Activated B cell treated with CpG ODN at 0.5 μM for 24 hours (primary cell): ENCODE results near the gene KEAP1. TPM values are rescaled to one million over a fixed set of nuclear protein-coding genes. Genes with fewer than 3 reads are reported as not detected.
A peak's percentile ranks its signal among the peaks of the same experiment; 100 is the strongest.

Experiments used
- ATAC-seq: fragments of 200-7000 bp; cut with Tn5 transposase; one replicate; pipeline ENCODE4 v1.10.0; 2021; ENCODE audit warnings: low read depth, mild to moderate bottlenecking, moderate library complexity
- CTCF ChIA-PET: fragments of 350-600 bp; sonication (Branson Sonifier 250); formaldehyde crosslinking; loops from one replicate; lab custom pipeline; 2021; ENCODE audit warnings: antibody characterized with exemption; lab: Charles Lee
- POLR2A ChIA-PET: fragments of 350-600 bp; sonication (Branson Sonifier 250); formaldehyde crosslinking; loops from one replicate; lab custom pipeline; 2021; ENCODE audit warnings: antibody characterized with exemption; lab: Charles Lee
- DNase-seq: peaks from one replicate; pipeline ENCODE4 v3.0.0; 2022
- H3K27ac Mint-ChIP-seq: one replicate; pipeline ENCODE4 v1.8.0; 2020; ENCODE audit warnings: mixed read lengths
- H3K27me3 Mint-ChIP-seq: one replicate; pipeline ENCODE4 v1.8.0; 2021; ENCODE audit warnings: mixed read lengths
- H3K36me3 Mint-ChIP-seq: one replicate; pipeline ENCODE4 v1.8.0; 2021; ENCODE audit warnings: low read depth, mixed read lengths
- H3K4me1 Mint-ChIP-seq: one replicate; pipeline ENCODE4 v1.8.0; 2021; ENCODE audit warnings: mixed read lengths
- H3K4me3 Mint-ChIP-seq: one replicate; pipeline ENCODE4 v1.8.0; 2020; ENCODE audit warnings: mild to moderate bottlenecking, mixed read lengths
- H3K9me3 Mint-ChIP-seq: one replicate; pipeline ENCODE4 v1.8.0; 2020; ENCODE audit warnings: mixed read lengths
- intact Hi-C: fragments of 100-400 bp; cut with micrococcal nuclease; formaldehyde crosslinking; loops from one replicate; pipeline ENCODE4 v1.15.1; 2024
- total RNA-seq: library from RNA; stranded (reverse); gene quantifications from 2 replicates; pipeline ENCODE4 v1.2.3, GENCODE V29; 2022
- TF ChIP-seq, protein P1 (sequence below): fragments of 200-600 bp; IDR thresholded peaks from one replicate; pipeline ENCODE4 v1.8.0; 2022; ENCODE audit warnings: antibody characterized with exemption, mild to moderate bottlenecking

KEAP1 gene
- total RNA-seq, 1 donor from 2014 or later: 38.9 TPM

DNA sequence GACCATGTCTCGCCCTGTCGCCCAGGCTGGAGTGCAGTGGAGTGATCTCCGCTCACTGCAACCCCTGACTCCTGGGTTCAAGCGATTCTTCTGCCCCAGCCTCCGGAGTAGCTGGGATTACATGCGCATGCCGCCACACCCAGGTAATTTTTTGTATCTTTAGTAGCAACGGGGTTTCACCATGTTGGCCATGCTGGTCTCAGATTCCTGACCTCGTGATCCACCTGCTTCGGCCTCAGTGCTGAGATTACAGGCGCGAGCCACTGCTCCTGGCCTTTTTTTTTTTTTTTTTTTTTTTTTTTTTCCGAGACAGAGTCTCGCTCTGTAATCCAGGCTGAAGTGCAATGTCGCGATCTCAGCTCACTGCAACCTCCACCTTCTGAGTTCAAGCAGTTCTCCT, 4.9 kb upstream of the KEAP1 start:
- no peaks in the 10 kb centered on the region for H3K9me3 Mint-ChIP-seq
- TF ChIP-seq, protein P1, sequence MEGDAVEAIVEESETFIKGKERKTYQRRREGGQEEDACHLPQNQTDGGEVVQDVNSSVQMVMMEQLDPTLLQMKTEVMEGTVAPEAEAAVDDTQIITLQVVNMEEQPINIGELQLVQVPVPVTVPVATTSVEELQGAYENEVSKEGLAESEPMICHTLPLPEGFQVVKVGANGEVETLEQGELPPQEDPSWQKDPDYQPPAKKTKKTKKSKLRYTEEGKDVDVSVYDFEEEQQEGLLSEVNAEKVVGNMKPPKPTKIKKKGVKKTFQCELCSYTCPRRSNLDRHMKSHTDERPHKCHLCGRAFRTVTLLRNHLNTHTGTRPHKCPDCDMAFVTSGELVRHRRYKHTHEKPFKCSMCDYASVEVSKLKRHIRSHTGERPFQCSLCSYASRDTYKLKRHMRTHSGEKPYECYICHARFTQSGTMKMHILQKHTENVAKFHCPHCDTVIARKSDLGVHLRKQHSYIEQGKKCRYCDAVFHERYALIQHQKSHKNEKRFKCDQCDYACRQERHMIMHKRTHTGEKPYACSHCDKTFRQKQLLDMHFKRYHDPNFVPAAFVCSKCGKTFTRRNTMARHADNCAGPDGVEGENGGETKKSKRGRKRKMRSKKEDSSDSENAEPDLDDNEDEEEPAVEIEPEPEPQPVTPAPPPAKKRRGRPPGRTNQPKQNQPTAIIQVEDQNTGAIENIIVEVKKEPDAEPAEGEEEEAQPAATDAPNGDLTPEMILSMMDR: no peak
- ChIA-PET CTCF (no interaction called here), POLR2A (interaction anchor here (0.6 to 1.3 kb wide), 4 partner anchors 58 to 224 kb away, joined by 3 to 8 read pairs (median 4); partner anchors contain the start of gene KRI1)
- peaks cover 6% of the 10 kb centered on the region for H3K4me1 Mint-ChIP-seq
- peaks cover 2% of the 10 kb centered on the region for H3K27me3 Mint-ChIP-seq
- DNase-seq (no peak), ATAC-seq (no peak)
- intact Hi-C loops: no loop called here
- H3K4me3 Mint-ChIP-seq: no peak overlapping the region
- H3K27ac Mint-ChIP-seq: no peak overlapping the region
- H3K36me3 Mint-ChIP-seq: no peaks in the 10 kb centered on the region

DNA sequence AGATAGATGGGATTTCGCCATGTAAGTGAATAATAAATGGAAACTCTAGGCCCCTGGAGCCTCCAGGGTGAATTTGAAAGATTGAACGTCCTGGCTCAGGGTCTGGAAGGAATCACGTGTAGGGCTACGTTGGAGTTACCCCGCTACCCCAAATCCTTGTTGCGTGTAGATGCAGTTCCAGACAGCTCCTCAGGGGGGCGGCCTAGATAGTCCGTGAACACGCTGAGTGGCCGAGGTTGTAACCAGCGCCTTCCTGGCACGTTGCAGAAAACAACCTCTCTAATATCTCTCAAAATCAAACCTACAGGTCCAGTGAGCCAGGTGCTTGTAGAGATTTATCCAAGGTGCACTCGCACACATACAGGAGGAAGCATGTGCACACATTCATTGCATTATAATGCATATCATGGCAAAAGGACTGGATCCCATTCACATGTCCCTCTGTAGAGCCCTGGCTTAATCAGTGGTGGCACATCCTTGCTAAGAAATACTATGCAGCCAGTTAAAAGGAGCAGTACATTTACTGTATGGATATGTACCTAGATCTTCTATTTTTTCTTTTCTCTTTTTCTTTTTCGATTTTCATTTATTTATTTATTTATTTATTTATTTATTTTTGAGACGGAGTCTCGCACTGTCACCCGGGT, 2.5 kb upstream of the KEAP1 start:
- Mint-ChIP-seq H3K4me1 (peaks cover 15% of the 10 kb centered on the region), H3K27me3 (no peaks in the 10 kb centered on the region), H3K36me3 (peaks cover 3% of the 10 kb centered on the region), H3K4me3 (peak overlapping the region; percentile 46), H3K27ac (no peak overlapping the region), H3K9me3 (no peaks in the 10 kb centered on the region)
- intact Hi-C loops: loop anchor here (1.0 kb wide), 1 partner anchor 67 kb away; no protein-coding TSS in a partner anchor
- DNase-seq: peak; percentile 64
- ATAC-seq: peak; percentile 35
- POLR2A ChIA-PET: interaction anchor here (0.7 to 1.0 kb wide), 3 partner anchors 64 to 175 kb away, joined by 3 to 5 read pairs (median 4); no protein-coding TSS in a partner anchor
- CTCF ChIA-PET: interaction anchor here (1.1 to 1.9 kb wide), 2 partner anchors 60 to 67 kb away, joined by 3 to 8 read pairs; partner anchors contain the start of gene KRI1
- TF ChIP-seq, protein P1: no peak

DNA sequence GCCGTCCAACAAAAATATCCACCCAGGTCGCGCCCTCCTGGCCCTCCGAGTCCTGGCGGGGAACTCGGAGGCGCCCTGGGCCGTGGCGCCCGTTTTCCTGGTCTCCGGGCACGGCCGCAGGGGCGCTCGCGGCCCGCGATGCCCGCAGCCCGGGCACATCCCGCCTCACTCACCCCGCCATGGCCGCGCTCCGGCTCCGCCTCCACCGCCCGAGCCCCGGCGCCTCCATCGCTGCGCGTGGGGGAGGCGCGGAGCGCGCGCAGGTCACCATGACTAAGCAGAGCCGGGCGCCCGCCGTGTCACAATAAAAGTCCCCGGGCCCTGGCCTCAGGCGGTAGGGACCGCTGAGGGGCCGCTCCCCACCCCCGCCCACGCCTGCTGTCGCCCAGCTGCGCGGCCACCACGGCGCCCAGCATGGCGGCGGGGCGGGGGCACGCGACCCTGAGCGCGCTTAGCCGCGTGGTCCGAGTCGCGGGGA, 593 bp downstream of the KEAP1 start:
- intact Hi-C loops: loop anchor here (1.0 to 5.0 kb wide), 7 partner anchors 20 to 231 kb away; partner anchors contain the start of genes ATG4D, CDC37, ICAM1 and KRI1
- peaks cover 23% of the 10 kb centered on the region for H3K4me1 Mint-ChIP-seq
- peak overlapping the region; percentile 90 for H3K27ac Mint-ChIP-seq
- ATAC-seq: peak; percentile 91
- DNase-seq: peak; percentile 90
- H3K27me3 Mint-ChIP-seq: no peaks in the 10 kb centered on the region
- ChIA-PET CTCF (no interaction called here), POLR2A (interaction anchor here (0.5 to 1.6 kb wide), 17 partner anchors 10 to 1073 kb away, joined by 3 to 6 read pairs (median 4); partner anchors contain the start of genes CDC37, KRI1 and QTRT1)
- TF ChIP-seq, protein P1: no peak
- peak overlapping the region; percentile 87 for H3K4me3 Mint-ChIP-seq
- peaks cover 19% of the 10 kb centered on the region for H3K36me3 Mint-ChIP-seq
- no peaks in the 10 kb centered on the region for H3K9me3 Mint-ChIP-seq

DNA sequence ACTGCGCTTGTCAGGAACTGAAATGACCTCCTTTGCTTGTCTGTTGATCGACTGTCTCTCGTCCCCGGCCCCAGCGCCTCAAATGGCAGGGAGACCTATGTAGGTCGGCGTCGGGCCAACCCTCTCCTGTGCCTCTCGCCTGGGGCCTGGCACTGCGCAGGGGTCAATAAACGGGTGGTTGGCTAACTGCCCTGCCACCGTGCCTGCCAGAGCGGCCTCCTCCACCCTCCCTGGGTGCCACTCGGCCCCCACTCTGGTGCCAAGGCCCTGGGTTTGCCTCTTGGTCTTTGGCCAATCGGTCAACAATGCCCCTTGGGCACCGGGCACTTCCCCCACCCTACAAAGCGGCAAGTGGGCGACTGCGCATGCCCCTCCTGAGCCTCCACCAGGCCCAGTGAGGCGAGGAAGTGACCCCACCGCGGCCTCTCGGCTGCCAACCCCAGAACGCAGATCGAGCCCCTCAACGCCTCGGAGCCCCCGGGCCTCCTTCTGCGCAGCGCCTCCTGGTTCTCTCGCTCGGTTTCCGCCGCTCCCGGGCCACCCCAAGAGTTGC, 1.1 kb downstream of the KEAP1 start:
- H3K4me3 Mint-ChIP-seq: peak overlapping the region; percentile 87
- ChIA-PET CTCF (no interaction called here), POLR2A (interaction anchor here (0.5 to 1.6 kb wide), 8 partner anchors 29 to 199 kb away, joined by 3 to 4 read pairs (median 4); partner anchors contain the start of genes CDC37, KRI1 and QTRT1)
- H3K27me3 Mint-ChIP-seq: no peaks in the 10 kb centered on the region
- H3K36me3 Mint-ChIP-seq: peaks cover 23% of the 10 kb centered on the region
- H3K9me3 Mint-ChIP-seq: no peaks in the 10 kb centered on the region
- ATAC-seq (peak; percentile 25), DNase-seq (peak; percentile 52)
- H3K27ac Mint-ChIP-seq: peak overlapping the region; percentile 90
- peaks cover 24% of the 10 kb centered on the region for H3K4me1 Mint-ChIP-seq
- TF ChIP-seq, protein P1: no peak
- intact Hi-C loops: loop anchor here (1.0 to 5.0 kb wide), 7 partner anchors 19 to 231 kb away; partner anchors contain the start of genes ATG4D, CDC37, ICAM1 and KRI1

DNA sequence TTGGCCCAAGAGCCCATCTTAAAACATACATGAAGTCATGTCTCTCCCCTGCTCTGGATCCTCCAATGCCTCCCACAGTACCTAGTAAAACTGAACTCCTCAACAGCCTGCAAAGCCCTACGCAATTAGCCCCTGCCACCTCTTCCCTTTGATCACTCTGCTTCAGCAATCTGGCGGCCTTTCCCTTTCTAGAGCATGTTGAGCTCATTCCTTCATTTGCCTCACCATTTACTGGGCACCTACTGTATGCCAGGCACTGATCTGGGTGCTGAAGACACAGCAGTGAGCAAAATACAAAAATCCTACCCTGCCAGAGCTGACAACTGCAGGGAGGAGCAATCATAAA, 2.9 kb downstream of the KEAP1 start:
- DNase-seq (no peak), ATAC-seq (no peak)
- Mint-ChIP-seq H3K9me3 (no peaks in the 10 kb centered on the region), H3K27me3 (no peaks in the 10 kb centered on the region), H3K4me1 (peaks cover 22% of the 10 kb centered on the region), H3K36me3 (peaks cover 29% of the 10 kb centered on the region), H3K4me3 (peak overlapping the region; percentile 51), H3K27ac (no peak overlapping the region)
- POLR2A ChIA-PET: interaction anchor here (0.7 to 1.1 kb wide), 4 partner anchors 10 to 141 kb away, joined by 5 to 10 read pairs (median 6); no protein-coding TSS in a partner anchor
- intact Hi-C loops: loop anchor here (5.0 kb wide), 1 partner anchor 78 kb away; the partner anchor contains the start of gene PDE4A
- TF ChIP-seq, protein P1: no peak
- CTCF ChIA-PET: interaction anchor here (1.2 kb wide), 1 partner anchor 145 kb away, joined by 3 read pairs; no protein-coding TSS in a partner anchor
